Right renal cortex interstitium (tissue), 3 donors: ENCODE measurements around the gene LITAFD. TPM values are rescaled to one million over a fixed set of nuclear protein-coding genes. Genes with fewer than 3 reads are reported as not detected.

Source experiments
- DNase-seq, 3 donors: peaks; one replicate each; pipeline ENCODE4 v3.0.0-alpha.2; 2013; ENCODE audit warnings: low read depth in 3 of 3, low spot score in 2 of 3
- polyA plus RNA-seq, 3 donors: library from polyadenylated mRNA; unstranded; fragments of 120-200 nt; gene quantifications; one replicate each; pipeline ENCODE4 v1.2.1, GENCODE V29; 2013; ENCODE audit not compliant: insufficient read length in 3 of 3

The LITAFD gene
- polyA plus RNA-seq, 3 donors = not detected

GRCh38 chr16:8855051-8855786 is 26.9 kb upstream of the LITAFD start:
- no peak for DNase-seq

GRCh38 chr16:8855972-8856371 is 26.2 kb upstream of the LITAFD start:
- no peak for DNase-seq

GRCh38 chr16:8858994-8859912 is 22.9 kb upstream of the LITAFD start:
- no peak for DNase-seq

- no peak for DNase-seq
Measured at GRCh38 chr16:8859913-8860881, 22.0 kb upstream of the LITAFD start.

- no peak for DNase-seq
Measured at GRCh38 chr16:8861563-8862308, 20.4 kb upstream of the LITAFD start.

GRCh38 chr16:8862309-8863130 is 19.6 kb upstream of the LITAFD start:
- no peak for DNase-seq

- no peak for DNase-seq
Measured at GRCh38 chr16:8863594-8864424, 18.3 kb upstream of the LITAFD start.

GRCh38 chr16:8864480-8865110 is 17.6 kb upstream of the LITAFD start:
- no peak for DNase-seq

- DNase-seq = no peak
Measured at GRCh38 chr16:8865145-8865882, 16.8 kb upstream of the LITAFD start.

GRCh38 chr16:8866118-8866883 is 15.8 kb upstream of the LITAFD start:
- DNase-seq = no peak

GRCh38 chr16:8866884-8867215 is 15.3 kb upstream of the LITAFD start:
- no peak for DNase-seq

GRCh38 chr16:8867216-8867931 is 14.8 kb upstream of the LITAFD start:
- no peak for DNase-seq

GRCh38 chr16:8867932-8868415 is 14.2 kb upstream of the LITAFD start:
- DNase-seq = no peak

- peak; percentile 63 to 79 (median 72) for DNase-seq
Measured at GRCh38 chr16:8868416-8869211, 13.5 kb upstream of the LITAFD start, which contains the start of gene CARHSP1. TSS of gene CARHSP1 (minus strand) at chr16:8869006. CDS start at chr16:8859328, 9,678 bp downstream.
